WTC11 (cell line): ENCODE data around the gene HPS3. TPM values are rescaled to one million over a fixed set of nuclear protein-coding genes. Genes with fewer than 3 reads are reported as not detected.

Experiments
- ATAC-seq: fragments of 200-7000 bp; cut with Tn5 transposase; 2 replicates; pipeline ENCODE4 v1.10.0; 2021; ENCODE audit warnings: mild to moderate bottlenecking, moderate library complexity
- CTCF ChIA-PET: fragments of 300-600 bp; sonication (Branson Sonifier 250); formaldehyde crosslinking; loops from one replicate; lab custom pipeline; 2021; ENCODE audit warnings: antibody characterized with exemption; lab: Charles Lee
- POLR2A ChIA-PET: fragments of 350-600 bp; sonication (Branson Sonifier 250); formaldehyde crosslinking; loops from one replicate; lab custom pipeline; 2021; ENCODE audit warnings: antibody characterized with exemption; lab: Charles Lee
- DNase-seq: peaks from one replicate; pipeline ENCODE4 v3.0.0; 2021; ENCODE audit warnings: low spot score
- H3K27ac Mint-ChIP-seq: 2 replicates; pipeline ENCODE4 v1.8.0; 2021; ENCODE audit warnings: mixed read lengths
- H3K27me3 Mint-ChIP-seq: 2 replicates; pipeline ENCODE4 v1.8.0; 2021; ENCODE audit warnings: low read depth, mild to moderate bottlenecking, moderate library complexity, mixed read lengths
- H3K36me3 Mint-ChIP-seq: 2 replicates; pipeline ENCODE4 v1.8.0; 2021; ENCODE audit warnings: mixed read lengths
- H3K4me1 Mint-ChIP-seq: 2 replicates; pipeline ENCODE4 v1.8.0; 2022; ENCODE audit warnings: mixed read lengths
- H3K4me3 Mint-ChIP-seq: 2 replicates; pipeline ENCODE4 v1.8.0; 2021; ENCODE audit warnings: mild to moderate bottlenecking, moderate library complexity, mixed read lengths
- H3K9me3 Mint-ChIP-seq: 2 replicates; pipeline ENCODE4 v1.8.0; 2021; ENCODE audit warnings: mixed read lengths
- AR ChIP-seq: fragments of 250-450 bp; sonication (Bioruptor Pico); IDR thresholded peaks from 2 replicates; pipeline ENCODE4 v1.9.0; 2021; ENCODE audit warnings: mild to moderate bottlenecking
- CDX4 ChIP-seq: fragments of 250-450 bp; sonication (Bioruptor Pico); IDR thresholded peaks from 2 replicates; pipeline ENCODE4 v1.9.0; 2021; ENCODE audit warnings: moderate library complexity, mild to moderate bottlenecking, inconsistent platforms, borderline replicate concordance
- FOXK1 ChIP-seq: sonication (generic); formaldehyde crosslinking; IDR thresholded peaks from 2 replicates; pipeline ENCODE4 v1.8.0; 2022; ENCODE audit warnings: mild to moderate bottlenecking, moderate library complexity, missing genetic modification reagents
- GRHL2 ChIP-seq: fragments of 250-450 bp; sonication (Bioruptor Pico); IDR thresholded peaks from 2 replicates; pipeline ENCODE4 v1.8.0; 2022; ENCODE audit warnings: mild to moderate bottlenecking, moderate library complexity; ENCODE audit not compliant: insufficient replicate concordance, severe bottlenecking
- JAZF1 ChIP-seq: fragments of 250-450 bp; sonication (Bioruptor Pico); IDR thresholded peaks from 2 replicates; pipeline ENCODE4 v1.9.0; 2021; ENCODE audit warnings: moderate library complexity, mild to moderate bottlenecking, inconsistent platforms
- MAX ChIP-seq: sonication (generic); formaldehyde crosslinking; IDR thresholded peaks from 2 replicates; pipeline ENCODE4 v1.8.0; 2022; ENCODE audit warnings: mild to moderate bottlenecking, missing genetic modification reagents
- MLX ChIP-seq: sonication (generic); formaldehyde crosslinking; IDR thresholded peaks from 2 replicates; pipeline ENCODE4 v1.8.1; 2023; ENCODE audit warnings: mild to moderate bottlenecking, missing genetic modification reagents, moderate library complexity
- NFATC4 ChIP-seq: fragments of 250-450 bp; sonication (Bioruptor Pico); IDR thresholded peaks from 2 replicates; pipeline ENCODE4 v1.9.0; 2021; ENCODE audit warnings: mild to moderate bottlenecking
- NFE2L1 ChIP-seq: sonication (generic); formaldehyde crosslinking; IDR thresholded peaks from 2 replicates; pipeline ENCODE4 v1.8.1; 2023; ENCODE audit warnings: missing genetic modification reagents
- NR1H2 ChIP-seq: sonication (generic); formaldehyde crosslinking; IDR thresholded peaks from 2 replicates; pipeline ENCODE4 v1.9.0; 2021; ENCODE audit warnings: mild to moderate bottlenecking, moderate library complexity, missing genetic modification reagents
- PREB ChIP-seq: sonication (generic); formaldehyde crosslinking; IDR thresholded peaks from 2 replicates; pipeline ENCODE4 v1.8.1; 2022; ENCODE audit warnings: mild to moderate bottlenecking, missing genetic modification reagents, moderate library complexity, borderline replicate concordance
- TP53 ChIP-seq: sonication (generic); formaldehyde crosslinking; IDR thresholded peaks from 2 replicates; pipeline ENCODE4 v1.8.1; 2023; ENCODE audit warnings: mild to moderate bottlenecking, missing genetic modification reagents
- USF2 ChIP-seq: sonication (generic); formaldehyde crosslinking; IDR thresholded peaks from 2 replicates; pipeline ENCODE4 v1.8.1; 2023; ENCODE audit warnings: mild to moderate bottlenecking, missing genetic modification reagents, moderate library complexity
- ZBTB43 ChIP-seq: sonication (generic); formaldehyde crosslinking; IDR thresholded peaks from 2 replicates; pipeline ENCODE4 v1.8.1; 2023; ENCODE audit warnings: mild to moderate bottlenecking, missing genetic modification reagents
- ZNF281 ChIP-seq: sonication (generic); formaldehyde crosslinking; IDR thresholded peaks from 2 replicates; pipeline ENCODE4 v1.8.0; 2023; ENCODE audit warnings: mild to moderate bottlenecking, missing genetic modification reagents
- ZNF396 ChIP-seq: fragments of 250-450 bp; sonication (Bioruptor Pico); IDR thresholded peaks from 2 replicates; pipeline ENCODE4 v1.8.0; 2021; ENCODE audit warnings: mild to moderate bottlenecking, moderate library complexity, borderline replicate concordance
- ZNF416 ChIP-seq: fragments of 250-450 bp; sonication (Bioruptor Pico); IDR thresholded peaks from 2 replicates; pipeline ENCODE4 v1.9.0; 2021; ENCODE audit warnings: mild to moderate bottlenecking, inconsistent platforms
- ZNF532 ChIP-seq: fragments of 250-450 bp; sonication (Bioruptor Pico); IDR thresholded peaks from 2 replicates; pipeline ENCODE4 v1.9.0; 2021; ENCODE audit warnings: mild to moderate bottlenecking, borderline replicate concordance
- ZNF671 ChIP-seq: fragments of 250-450 bp; sonication (Bioruptor Pico); IDR thresholded peaks from 2 replicates; pipeline ENCODE4 v1.8.0; 2021; ENCODE audit warnings: mild to moderate bottlenecking
- total RNA-seq: library from RNA; stranded (reverse); gene quantifications from 3 replicates; pipeline ENCODE4 v1.2.3, GENCODE V29; 2021

Gene HPS3
- total RNA-seq, 1 experiment from 2014 or later, result 51.3 TPM

GRCh38 chr3:149142682-149143081, 13.2 kb downstream of the HPS3 start:
- Mint-ChIP-seq H3K27ac (0 out of 2 replicates have a peak overlapping the region, but pooled peaks have one; percentile 19), H3K27me3 (no peaks in the 10 kb centered on the region), H3K9me3 (no peaks in the 10 kb centered on the region), H3K36me3 (peaks cover 37% of the 10 kb centered on the region), H3K4me1 (peaks cover 27% of the 10 kb centered on the region), H3K4me3 (no peak overlapping the region)
- TF ChIP-seq JAZF1 (no peak), MAX (CRISPR knock-in tag) (no peak), NR1H2 (no peak), AR (CRISPR knock-in tag) (no peak), FOXK1 (CRISPR knock-in tag) (no peak), MLX (CRISPR knock-in tag) (no peak), NFE2L1 (CRISPR knock-in tag) (no peak), GRHL2 (CRISPR knock-in tag) (no peak), ZNF416 (no peak), CDX4 (CRISPR knock-in tag) (no peak), NFATC4 (CRISPR knock-in tag) (no peak), USF2 (no peak)
- ChIA-PET CTCF (no interaction called here), POLR2A (no interaction called here)
- no peak for ATAC-seq
- DNase-seq, result no peak

- no peak for DNase-seq
- H3K4me1 Mint-ChIP-seq, result 0 out of 2 replicates have a peak, but pooled peaks cover 3% of the 10 kb centered on the region
- H3K4me3 Mint-ChIP-seq, result no peak overlapping the region
- peak overlapping the region; percentile 9; the same call in 1 of the 2 replicates for H3K27ac Mint-ChIP-seq
- CTCF ChIA-PET, result no interaction called here
- H3K36me3 Mint-ChIP-seq, result peaks cover 48% of the 10 kb centered on the region
- no peaks in the 10 kb centered on the region for H3K9me3 Mint-ChIP-seq
- ATAC-seq, result no peak
- H3K27me3 Mint-ChIP-seq, result no peaks in the 10 kb centered on the region
- POLR2A ChIA-PET, result no interaction called here
- TF ChIP-seq ZNF396 (no peak), ZNF281 (no peak), ZNF532 (CRISPR knock-in tag) (no peak), ZBTB43 (CRISPR knock-in tag) (no peak), TP53 (no peak), PREB (CRISPR knock-in tag) (no peak), ZNF671 (CRISPR knock-in tag) (no peak)
Measured at GRCh38 chr3:149145356-149145755, 15.9 kb downstream of the HPS3 start.
